B cell (primary cell): ENCODE results near the gene PCLO. TPM values are rescaled to one million over a fixed set of nuclear protein-coding genes. Genes with fewer than 3 reads are reported as not detected.

Experiments used
- ATAC-seq: fragments of 200-7000 bp; cut with Tn5 transposase; one replicate; pipeline ENCODE4 v1.10.0; 2021; ENCODE audit warnings: low read depth, mild to moderate bottlenecking, moderate number of reproducible peaks, moderate library complexity
- CTCF ChIA-PET: fragments of 350-600 bp; sonication (Branson Sonifier 250); formaldehyde crosslinking; loops from one replicate; lab custom pipeline; 2021; ENCODE audit warnings: antibody characterized with exemption, inconsistent platforms; lab: Charles Lee
- POLR2A ChIA-PET: fragments of 350-600 bp; sonication (Branson Sonifier 250); formaldehyde crosslinking; loops from one replicate; lab custom pipeline; 2021; ENCODE audit warnings: antibody characterized with exemption; lab: Charles Lee
- DNase-seq: peaks from one replicate; pipeline ENCODE4 v3.0.0; 2013
- H2AFZ ChIP-seq: 2 replicates; pipeline ENCODE4 v1.6.1; 2012; ENCODE audit warnings: mild to moderate bottlenecking, low read depth, low read length; ENCODE audit not compliant: insufficient read depth, poor library complexity, severe bottlenecking
- H3K27ac ChIP-seq, 2 donors: 1 replicate in 1 of 2; 2 replicates in 1 of 2; pipeline ENCODE4 v1.5.1; 2012 to 2013; ENCODE audit warnings: low read length in 2 of 2, mild to moderate bottlenecking in 2 of 2, moderate library complexity in 1 of 2
- H3K27me3 ChIP-seq, 4 experiments: fragments of 200-600 bp in 1 of 4; sonication (generic) in 1 of 4; replicated peaks in 1 of 4; 1 replicate in 2 of 4; 2 replicates in 2 of 4; pipeline versions ENCODE4 v1.6.1 to v1.7.0; 2013 to 2016; ENCODE audit warnings: low read length in 3 of 4, mild to moderate bottlenecking in 2 of 4, mixed read lengths in 1 of 4, moderate library complexity in 1 of 4; ENCODE audit not compliant: insufficient read depth in 4 of 4, control insufficient read depth in 3 of 4; ENCODE audit errors: control extremely low read depth in 1 of 4
- H3K36me3 ChIP-seq, 2 experiments: replicated peaks in 1 of 2; 1 replicate in 1 of 2; 2 replicates in 1 of 2; pipeline versions ENCODE4 v1.6.1 to v1.7.1; 2013; ENCODE audit warnings: low read length in 1 of 2; ENCODE audit not compliant: insufficient read depth in 2 of 2, control insufficient read depth in 1 of 2; ENCODE audit errors: control extremely low read depth in 1 of 2, extremely low read depth in 1 of 2
- H3K4me1 ChIP-seq, 2 donors: fragments of 200-600 bp in 1 of 2; sonication (generic) in 1 of 2; 1 replicate in 1 of 2; 2 replicates in 1 of 2; pipeline versions ENCODE4 v1.5.1 to v1.6.1; 2013 to 2017; ENCODE audit warnings: low read length in 2 of 2; ENCODE audit not compliant: control insufficient read depth in 2 of 2, insufficient read depth in 2 of 2
- H3K4me2 ChIP-seq: replicated peaks from 2 replicates; pipeline ENCODE3; 2012; ENCODE audit warnings: mild to moderate bottlenecking, low read depth, low read length; ENCODE audit not compliant: poor library complexity, severe bottlenecking
- H3K4me3 ChIP-seq, 5 experiments: fragments of 200-600 bp in 1 of 5; sonication (generic) in 1 of 5; 1 replicate in 3 of 5; 2 replicates in 2 of 5; pipeline versions ENCODE4 v1.5.1 to v1.7.0; 2011 to 2016; ENCODE audit warnings: low read length in 4 of 5, mild to moderate bottlenecking in 4 of 5, low read depth in 2 of 5, control low read depth in 1 of 5, moderate library complexity in 1 of 5; ENCODE audit not compliant: insufficient read depth in 1 of 5; ENCODE audit errors: control extremely low read depth in 1 of 5, extremely low read depth in 1 of 5
- H3K79me2 ChIP-seq: fragments of 200-600 bp; sonication (generic); one replicate; pipeline ENCODE4 v1.6.0; 2016; ENCODE audit warnings: low read length; ENCODE audit not compliant: control insufficient read depth, insufficient read depth
- H3K9ac ChIP-seq: fragments of 200-600 bp; sonication (generic); 2 replicates; pipeline ENCODE4 v1.6.1; 2017; ENCODE audit warnings: mild to moderate bottlenecking, low read length, moderate library complexity
- H3K9me3 ChIP-seq, 3 donors: one replicate each; pipeline versions ENCODE4 v1.6.1 to v1.7.1; 2013; ENCODE audit warnings: low read length in 2 of 3; ENCODE audit not compliant: control insufficient read depth in 2 of 3, insufficient read depth in 1 of 3; ENCODE audit errors: control extremely low read depth in 1 of 3
- H4K20me1 ChIP-seq: 2 replicates; pipeline ENCODE4 v1.6.0; 2012; ENCODE audit warnings: mild to moderate bottlenecking, low read length; ENCODE audit not compliant: insufficient read depth, control insufficient read depth, poor library complexity, severe bottlenecking
- H3K27ac Mint-ChIP-seq: one replicate; pipeline ENCODE4 v1.8.0; 2021; ENCODE audit warnings: mixed read lengths
- H3K27me3 Mint-ChIP-seq: one replicate; pipeline ENCODE4 v1.8.0; 2021; ENCODE audit warnings: mixed read lengths
- H3K4me1 Mint-ChIP-seq: one replicate; pipeline ENCODE4 v1.8.0; 2021; ENCODE audit warnings: mixed read lengths
- H3K4me3 Mint-ChIP-seq: one replicate; pipeline ENCODE4 v1.8.0; 2021; ENCODE audit warnings: mixed read lengths
- H3K9me3 Mint-ChIP-seq: one replicate; pipeline ENCODE4 v1.8.0; 2022; ENCODE audit warnings: mixed read lengths; ENCODE audit not compliant: insufficient read depth
- EZH2 ChIP-seq: IDR thresholded peaks from 2 replicates; pipeline ENCODE4 v1.6.1; 2012; ENCODE audit warnings: borderline replicate concordance, low read depth, mild to moderate bottlenecking, moderate library complexity, low read length; ENCODE audit not compliant: insufficient read depth, poor library complexity, severe bottlenecking
- WGBS: methylation state at CpG from one replicate; pipeline ENCODE4 v1.1.5; 2013; ENCODE audit warnings: missing lambda C conversion rate; ENCODE audit not compliant: insufficient coverage; 5-methylcytosine and 5-hydroxymethylcytosine counted together
- intact Hi-C: fragments of 100-400 bp; cut with micrococcal nuclease; formaldehyde crosslinking; loops from one replicate; pipeline ENCODE4 v1.10.0; 2022
- polyA plus RNA-seq: library from polyadenylated mRNA; depleted of rRNA; stranded (reverse); fragments of >200 nt; gene quantifications from 2 replicates; pipeline ENCODE4 v1.2.3, GENCODE V29; 2012
- total RNA-seq, 2 donors: library from RNA; stranded (reverse); fragments of 120-200 nt in 1 of 2; gene quantifications; 1 replicate in 1 of 2; 2 replicates in 1 of 2; pipeline versions ENCODE4 v1.2.3 to v1.2.4, GENCODE V29; 2013 to 2022
- TF ChIP-seq, protein P1 (sequence below): fragments of 200-600 bp; IDR thresholded peaks from one replicate; pipeline ENCODE4 v1.8.0; 2022; ENCODE audit warnings: antibody characterized with exemption, mild to moderate bottlenecking

The PCLO gene
- total and polyA plus RNA-seq, 2 donors (not counting 1 experiment from before 2014, with no cell fraction given), result 0.01 to 0.32 TPM

GRCh38 chr7:82755705-82756551 lies 406.8 kb downstream of the PCLO start:
- ATAC-seq, result no peak
- H3K4me3 Mint-ChIP-seq, result no peak overlapping the region
- H3K27ac Mint-ChIP-seq, result no peak overlapping the region
- H3K9me3 Mint-ChIP-seq, result no peaks in the 10 kb centered on the region
- Histone ChIP-seq H3K36me3 (no peaks in the 10 kb centered on the region), H3K4me1 (no peaks in the 10 kb centered on the region), H3K9ac (no peak overlapping the region), H3K27me3 (no peaks in the 10 kb centered on the region), H3K4me2 (no peak overlapping the region), H4K20me1 (no peaks in the 10 kb centered on the region), H3K79me2 (no peaks in the 10 kb centered on the region), H3K4me3 (no peak overlapping the region), H2AFZ (no peak overlapping the region), H3K9me3 (no peaks in the 10 kb centered on the region), H3K27ac (no peak overlapping the region)
- TF ChIP-seq, protein P1, sequence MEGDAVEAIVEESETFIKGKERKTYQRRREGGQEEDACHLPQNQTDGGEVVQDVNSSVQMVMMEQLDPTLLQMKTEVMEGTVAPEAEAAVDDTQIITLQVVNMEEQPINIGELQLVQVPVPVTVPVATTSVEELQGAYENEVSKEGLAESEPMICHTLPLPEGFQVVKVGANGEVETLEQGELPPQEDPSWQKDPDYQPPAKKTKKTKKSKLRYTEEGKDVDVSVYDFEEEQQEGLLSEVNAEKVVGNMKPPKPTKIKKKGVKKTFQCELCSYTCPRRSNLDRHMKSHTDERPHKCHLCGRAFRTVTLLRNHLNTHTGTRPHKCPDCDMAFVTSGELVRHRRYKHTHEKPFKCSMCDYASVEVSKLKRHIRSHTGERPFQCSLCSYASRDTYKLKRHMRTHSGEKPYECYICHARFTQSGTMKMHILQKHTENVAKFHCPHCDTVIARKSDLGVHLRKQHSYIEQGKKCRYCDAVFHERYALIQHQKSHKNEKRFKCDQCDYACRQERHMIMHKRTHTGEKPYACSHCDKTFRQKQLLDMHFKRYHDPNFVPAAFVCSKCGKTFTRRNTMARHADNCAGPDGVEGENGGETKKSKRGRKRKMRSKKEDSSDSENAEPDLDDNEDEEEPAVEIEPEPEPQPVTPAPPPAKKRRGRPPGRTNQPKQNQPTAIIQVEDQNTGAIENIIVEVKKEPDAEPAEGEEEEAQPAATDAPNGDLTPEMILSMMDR, result no peak
- no peak for TF ChIP-seq EZH2
- DNase-seq, result no peak
- intact Hi-C loops, result no loop called here
- no peaks in the 10 kb centered on the region for H3K27me3 Mint-ChIP-seq
- WGBS, result 100% methylated on average over 2 of the region's 5 CpGs
- CTCF ChIA-PET, result no interaction called here
- POLR2A ChIA-PET, result no interaction called here
- H3K4me1 Mint-ChIP-seq, result no peaks in the 10 kb centered on the region

- Mint-ChIP-seq H3K27me3 (no peaks in the 10 kb centered on the region), H3K4me3 (no peak overlapping the region), H3K27ac (no peak overlapping the region), H3K9me3 (peaks cover 4% of the 10 kb centered on the region), H3K4me1 (no peaks in the 10 kb centered on the region)
- ATAC-seq (no peak), DNase-seq (no peak)
- Histone ChIP-seq H3K27me3 (no peaks in the 10 kb centered on the region), H3K36me3 (no peaks in the 10 kb centered on the region), H3K4me1 (no peaks in the 10 kb centered on the region), H4K20me1 (no peaks in the 10 kb centered on the region), H3K9ac (no peak overlapping the region), H3K4me2 (no peak overlapping the region), H3K9me3 (no peaks in the 10 kb centered on the region), H3K27ac (no peak overlapping the region), H3K79me2 (no peaks in the 10 kb centered on the region), H2AFZ (no peak overlapping the region), H3K4me3 (no peak overlapping the region)
- WGBS, result no CpG with 5 or more reads among the region's 2 CpGs
- ChIA-PET POLR2A (no interaction called here), CTCF (no interaction called here)
- intact Hi-C loops, result no loop called here
- no peak for TF ChIP-seq EZH2
- TF ChIP-seq, protein P1, result no peak
Measured at GRCh38 chr7:82750007-82750406, 412.7 kb downstream of the PCLO start.
